ENCODE measurements around the gene SLC36A3.
A peak's percentile ranks its signal among the peaks of the same experiment; 100 is the strongest.

SLC36A3 gene

GRCh38 chr5:151298063-151298855 lies 5.3 kb downstream of the SLC36A3 start:
- DNase-seq (ENCODE audit: low spot score): peak; percentile 13

- DNase-seq (ENCODE audit: low spot score): no peak
Observed at GRCh38 chr5:151296974-151297373, 6.6 kb downstream of the SLC36A3 start.

- no peak for DNase-seq (ENCODE audit: low spot score)
Observed at GRCh38 chr5:151296478-151296830, 7.1 kb downstream of the SLC36A3 start.

GRCh38 chr5:151295791-151296477 lies 7.6 kb downstream of the SLC36A3 start:
- no peak for DNase-seq (ENCODE audit: low spot score)

- no peak for DNase-seq (ENCODE audit: low spot score)
Observed at GRCh38 chr5:151295138-151295537, 8.4 kb downstream of the SLC36A3 start.

- DNase-seq (ENCODE audit: low spot score): no peak
Observed at GRCh38 chr5:151293624-151294023, 9.9 kb downstream of the SLC36A3 start.

GRCh38 chr5:151288180-151288579 lies 15.4 kb downstream of the SLC36A3 start:
- no peak for DNase-seq (ENCODE audit: low spot score)

- DNase-seq (ENCODE audit: low spot score): no peak
Observed at GRCh38 chr5:151286246-151286645, 17.3 kb downstream of the SLC36A3 start.

GRCh38 chr5:151285683-151286082 lies 17.9 kb downstream of the SLC36A3 start:
- no peak for DNase-seq (ENCODE audit: low spot score)

- no peak for DNase-seq (ENCODE audit: low spot score)
Observed at GRCh38 chr5:151284392-151284967, 19.1 kb downstream of the SLC36A3 start.

GRCh38 chr5:151283120-151283825 lies 20.3 kb downstream of the SLC36A3 start:
- no peak for DNase-seq (ENCODE audit: low spot score)

GRCh38 chr5:151281001-151281639 lies 22.4 kb downstream of the SLC36A3 start:
- no peak for DNase-seq (ENCODE audit: low spot score)

GRCh38 chr5:151280443-151280842 lies 23.1 kb downstream of the SLC36A3 start:
- no peak for DNase-seq (ENCODE audit: low spot score)

- no peak for DNase-seq (ENCODE audit: low spot score)
Observed at GRCh38 chr5:151278845-151279244, 24.7 kb downstream of the SLC36A3 start.

- no peak for DNase-seq (ENCODE audit: low spot score)
Observed at GRCh38 chr5:151275803-151276202, 27.8 kb downstream of the SLC36A3 start.

GRCh38 chr5:151274666-151275065 lies 28.9 kb downstream of the SLC36A3 start:
- DNase-seq (ENCODE audit: low spot score): no peak

GRCh38 chr5:151271336-151271735 lies 32.2 kb downstream of the SLC36A3 start:
- DNase-seq (ENCODE audit: low spot score): no peak

GRCh38 chr5:151270599-151270998 lies 33.0 kb downstream of the SLC36A3 start:
- DNase-seq (ENCODE audit: low spot score): no peak

- DNase-seq (ENCODE audit: low spot score): no peak
Observed at GRCh38 chr5:151267491-151268260, 35.9 kb downstream of the SLC36A3 start.

GRCh38 chr5:151264113-151264512 lies 39.5 kb downstream of the SLC36A3 start:
- no peak for DNase-seq (ENCODE audit: low spot score)

GRCh38 chr5:151262532-151262931 lies 41.0 kb downstream of the SLC36A3 start:
- DNase-seq (ENCODE audit: low spot score): no peak
